GDM1 (cell line): ENCODE data around the gene DNAH2.
"Not testable (repeated sequence)": the region's sequence is repeated elsewhere in the genome, so short reads cannot be mapped to it uniquely, and the experiment has no call there.

Experiments
- DNase-seq: peaks from one replicate; lab custom pipeline; 2025; lab: John Stamatoyannopoulos, UW

The DNAH2 gene

DNA sequence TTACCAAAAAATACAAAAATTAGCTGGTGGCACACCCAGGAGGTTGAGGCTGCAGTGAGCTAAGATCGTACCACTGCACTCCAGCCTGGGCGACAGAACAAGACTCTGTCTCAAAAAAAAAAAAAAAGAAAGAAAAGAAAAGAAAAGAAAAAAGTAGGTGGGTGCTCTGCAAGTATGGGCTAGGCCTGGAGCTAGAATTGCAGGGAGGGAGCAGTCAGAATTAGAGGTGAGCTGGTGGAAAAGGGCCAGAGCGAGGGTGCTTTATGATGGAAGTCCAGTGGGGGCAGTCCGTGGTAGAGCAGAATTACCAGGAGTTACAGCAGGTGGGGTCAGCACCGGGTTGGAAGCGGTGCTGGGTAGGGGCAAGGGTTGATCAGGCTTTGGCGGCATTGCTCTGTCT, 59.5 kb downstream of the DNAH2 start:
- no peak for DNase-seq

DNA sequence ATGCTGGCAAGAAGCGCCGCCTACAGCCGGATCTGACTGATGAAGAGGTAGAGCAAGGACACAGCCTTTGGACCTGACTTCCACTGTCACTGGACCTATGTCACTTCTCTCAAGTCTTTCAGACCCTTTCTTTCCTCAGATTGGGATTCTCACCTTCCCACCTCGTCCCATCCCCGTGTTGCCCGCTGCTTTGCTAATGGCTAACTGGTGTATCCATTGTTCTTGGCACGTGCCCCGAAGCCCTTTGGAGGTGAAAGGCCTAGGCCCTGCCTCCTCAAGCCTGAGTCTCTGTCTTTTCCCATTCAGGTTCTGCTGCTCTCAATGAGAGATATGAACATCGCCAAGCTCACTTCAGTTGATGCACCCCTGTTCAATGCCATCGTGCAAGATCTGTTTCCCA, 63.2 kb downstream of the DNAH2 start:
- no peak for DNase-seq

DNA sequence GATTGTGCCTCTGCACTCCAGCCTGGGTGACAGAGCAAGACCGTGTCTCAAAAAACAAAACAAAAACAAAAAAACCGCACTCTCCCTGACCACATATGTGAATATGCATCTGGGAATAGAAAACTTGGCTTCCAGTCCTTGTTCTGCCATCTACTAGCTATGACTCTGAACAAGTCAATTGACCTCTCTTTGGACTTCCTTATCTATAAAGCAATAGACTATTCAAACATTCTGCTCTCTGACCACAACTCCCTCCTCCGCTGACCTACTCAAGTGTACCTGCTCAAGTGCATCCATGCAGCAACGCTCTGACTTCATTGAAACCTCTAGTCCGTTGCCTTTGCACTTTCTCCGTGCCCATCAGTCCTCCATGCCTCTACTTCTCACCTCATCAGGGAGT, 63.9 kb downstream of the DNAH2 start:
- no peak for DNase-seq

DNA sequence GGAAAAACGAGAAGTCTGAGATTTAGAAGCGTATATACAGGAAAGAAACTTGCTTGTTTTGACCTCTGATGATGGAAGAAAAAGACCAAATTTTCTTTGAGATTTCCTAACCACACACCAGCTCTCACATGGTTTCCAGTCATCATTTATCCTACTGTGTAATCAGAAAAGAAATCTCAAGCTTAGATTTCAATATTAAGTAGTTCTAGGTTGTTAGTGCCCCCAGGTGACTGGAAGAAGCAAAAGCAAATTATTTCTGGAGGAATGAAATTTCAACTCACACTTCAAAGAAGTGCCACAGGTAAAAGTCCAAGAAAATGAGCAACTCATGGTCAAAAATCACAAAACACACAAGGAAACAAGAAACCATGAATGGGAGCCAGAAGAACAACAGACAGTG, 64.7 kb downstream of the DNAH2 start:
- no peak for DNase-seq

DNA sequence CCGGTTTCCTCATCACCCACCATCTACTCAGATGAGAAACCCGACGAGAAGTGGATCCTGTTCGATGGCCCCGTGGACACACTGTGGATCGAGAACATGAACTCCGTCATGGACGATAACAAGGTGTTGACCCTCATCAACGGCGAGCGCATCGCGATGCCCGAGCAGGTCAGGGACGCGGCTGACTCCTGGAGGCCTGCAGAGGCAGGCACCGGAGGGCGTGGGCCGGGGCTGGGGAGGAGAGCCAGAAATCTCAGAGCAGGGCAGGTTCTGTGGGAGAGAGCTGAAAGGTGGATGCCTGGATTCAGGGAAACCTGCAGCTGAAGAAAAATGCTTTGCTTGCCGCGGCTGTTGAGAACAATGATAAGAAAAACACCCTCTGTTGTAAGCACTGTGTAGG, 69.3 kb downstream of the DNAH2 start:
- DNase-seq, result no peak

DNA sequence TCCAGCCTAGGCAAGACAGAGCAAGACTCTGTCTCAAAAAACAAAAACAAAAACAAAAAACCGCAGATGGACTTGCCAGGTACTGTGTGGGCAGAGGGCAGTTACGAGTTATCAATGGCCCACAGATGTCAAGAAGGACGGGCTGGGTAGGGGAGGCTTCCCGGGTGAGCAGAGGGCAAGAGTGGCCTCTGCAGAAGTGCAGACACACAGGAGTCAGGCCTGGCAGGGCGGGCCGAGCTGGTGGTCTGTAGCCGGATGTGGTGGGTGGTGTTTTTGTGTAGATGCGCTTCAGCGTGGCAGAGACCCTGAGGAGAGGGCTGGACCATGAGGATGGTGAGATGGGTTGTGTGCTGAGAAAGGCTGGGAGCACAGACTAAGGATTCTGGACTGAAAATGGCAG, 71.6 kb downstream of the DNAH2 start:
- no peak for DNase-seq

DNA sequence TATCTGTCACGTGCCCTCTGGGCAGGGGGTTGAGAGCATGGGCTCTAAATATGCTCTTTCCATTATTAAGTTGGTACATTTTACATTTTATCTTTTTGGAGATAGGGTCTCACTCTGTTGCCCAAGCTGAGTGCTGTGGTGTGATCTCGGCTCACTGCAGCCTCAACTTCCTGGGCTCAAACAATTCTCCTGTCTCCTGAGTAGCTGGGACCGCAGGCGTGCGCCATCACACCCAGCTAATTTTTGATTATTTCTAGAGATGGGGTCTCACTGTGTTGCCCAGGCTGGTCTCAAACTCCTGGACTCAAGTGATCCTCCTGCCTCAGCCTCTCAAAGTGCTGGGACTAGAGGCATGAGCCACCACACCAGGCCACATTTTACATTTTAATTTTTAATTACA, 72.6 kb downstream of the DNAH2 start:
- no peak for DNase-seq

DNA sequence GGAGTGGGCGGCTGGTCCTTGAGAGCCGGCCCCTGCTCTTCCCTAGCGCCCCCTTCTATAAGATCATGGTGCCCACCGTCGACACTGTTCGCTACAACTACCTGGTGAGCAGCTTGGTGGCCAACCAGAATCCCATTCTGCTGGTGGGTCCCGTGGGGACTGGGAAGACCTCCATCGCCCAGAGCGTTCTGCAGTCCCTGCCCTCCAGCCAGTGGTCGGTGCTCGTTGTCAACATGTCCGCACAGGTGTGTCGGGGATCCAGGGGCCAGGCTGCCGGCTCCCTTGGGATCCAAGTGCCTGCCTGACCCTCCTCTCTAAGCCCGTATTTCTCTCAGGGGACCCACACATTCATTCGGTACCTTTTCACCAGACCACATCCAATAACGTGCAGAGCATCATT, 75.1 kb downstream of the DNAH2 start:
- no peak for DNase-seq

DNA sequence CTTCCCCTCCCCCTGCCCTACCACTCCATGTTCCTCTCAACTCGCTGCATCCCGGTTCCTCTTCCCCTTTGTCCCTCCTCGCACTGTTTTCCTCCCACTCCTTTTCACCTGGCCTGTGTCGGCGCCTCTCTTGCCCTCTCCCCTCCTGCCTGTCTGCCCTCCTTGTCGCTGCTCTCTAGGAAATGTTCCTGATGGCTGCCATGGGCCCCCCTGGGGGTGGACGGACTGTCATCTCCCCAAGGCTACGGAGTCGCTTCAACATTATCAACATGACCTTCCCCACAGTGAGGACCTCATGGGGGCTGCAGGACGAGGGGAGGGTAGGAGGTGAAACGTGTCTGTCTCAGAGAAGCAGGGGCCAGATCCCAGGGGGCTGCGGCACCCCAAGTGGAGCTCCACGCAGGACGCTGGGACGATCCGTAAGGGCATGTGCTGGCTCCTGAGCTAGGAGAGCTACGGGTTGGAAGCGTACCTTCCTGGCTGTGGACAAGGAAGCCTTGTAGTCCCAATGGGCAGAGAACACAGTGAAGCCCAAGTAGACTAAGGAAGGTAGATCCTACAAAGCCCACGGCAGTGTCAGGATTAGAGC, 76.6 kb downstream of the DNAH2 start:
- no peak for DNase-seq

DNA sequence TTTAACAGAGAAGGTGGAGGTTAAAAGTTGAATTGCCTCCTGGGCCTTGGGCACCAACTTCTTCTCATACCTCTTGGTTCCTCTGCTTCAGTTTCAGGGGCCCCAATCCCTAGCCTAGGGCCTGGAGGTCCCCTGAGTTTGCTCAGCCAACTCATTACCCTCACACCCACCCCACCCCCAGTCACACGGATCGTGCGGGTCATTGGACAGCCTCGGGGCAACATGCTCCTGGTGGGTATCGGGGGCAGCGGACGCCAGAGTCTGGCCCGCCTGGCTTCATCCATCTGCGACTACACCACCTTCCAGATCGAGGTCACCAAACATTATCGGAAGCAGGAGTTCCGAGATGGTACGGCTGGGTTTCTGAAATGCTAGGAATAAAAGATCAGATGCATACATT, 80.4 kb downstream of the DNAH2 start:
- no peak for DNase-seq

DNA sequence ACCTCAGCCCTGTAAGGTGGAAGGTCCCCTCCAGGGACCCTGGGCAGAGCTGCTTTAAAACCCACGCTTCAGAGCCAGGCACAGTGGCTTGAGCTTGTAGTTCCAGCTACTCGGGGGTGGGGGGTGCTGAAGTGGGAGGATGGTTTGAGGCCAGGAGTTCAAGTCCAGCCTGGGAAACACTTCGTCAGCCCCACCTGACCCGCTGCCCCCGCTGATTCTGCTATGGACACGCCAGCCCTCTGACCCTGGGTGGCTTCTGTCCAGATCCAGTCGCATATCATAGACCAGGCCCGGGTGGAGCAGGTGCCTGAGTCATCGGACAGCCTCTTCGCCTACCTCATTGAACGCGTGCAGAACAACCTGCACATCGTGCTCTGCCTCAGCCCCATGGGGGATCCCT, 81.3 kb downstream of the DNAH2 start:
- DNase-seq, result no peak

DNA sequence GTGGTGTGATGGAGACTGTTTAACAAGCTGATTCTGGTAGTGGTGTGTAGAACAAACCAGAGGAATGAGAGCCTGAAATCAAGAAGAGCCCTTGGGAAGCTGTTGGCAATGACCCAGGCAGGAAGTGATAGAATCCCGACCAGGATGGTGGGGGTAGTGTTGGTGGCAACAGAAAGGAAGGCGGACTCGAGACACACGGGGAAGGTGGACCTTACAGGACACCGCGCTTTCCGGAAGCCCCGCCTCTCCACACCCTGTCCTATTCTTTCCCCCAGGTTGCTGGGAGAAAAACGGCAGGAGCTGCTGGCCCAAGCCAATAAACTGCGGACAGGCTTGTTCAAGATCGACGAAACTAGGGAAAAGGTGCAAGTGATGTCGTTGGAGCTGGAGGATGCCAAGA, 86.4 kb downstream of the DNAH2 start:
- DNase-seq, result no peak

DNA sequence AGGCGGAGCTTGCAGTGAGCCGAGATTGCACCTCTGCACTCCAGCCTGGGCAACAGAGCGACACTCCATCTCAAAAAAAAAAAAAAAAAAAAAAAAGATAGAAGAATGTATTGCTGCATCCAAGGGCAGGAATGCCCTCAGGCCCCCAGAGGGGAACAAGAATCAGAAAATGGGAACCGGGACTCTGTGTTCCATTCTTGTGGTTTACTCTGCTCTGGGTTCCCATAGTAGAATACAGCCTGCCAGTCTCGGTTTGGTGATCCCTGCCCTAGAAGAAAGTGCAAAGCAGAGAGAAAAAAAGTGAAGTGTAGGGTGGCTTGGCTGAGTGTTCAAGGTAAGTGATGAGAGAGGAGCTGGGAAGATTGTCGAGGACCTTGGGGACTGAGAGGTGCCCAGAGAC, 89.0 kb downstream of the DNAH2 start:
- no peak for DNase-seq

DNA sequence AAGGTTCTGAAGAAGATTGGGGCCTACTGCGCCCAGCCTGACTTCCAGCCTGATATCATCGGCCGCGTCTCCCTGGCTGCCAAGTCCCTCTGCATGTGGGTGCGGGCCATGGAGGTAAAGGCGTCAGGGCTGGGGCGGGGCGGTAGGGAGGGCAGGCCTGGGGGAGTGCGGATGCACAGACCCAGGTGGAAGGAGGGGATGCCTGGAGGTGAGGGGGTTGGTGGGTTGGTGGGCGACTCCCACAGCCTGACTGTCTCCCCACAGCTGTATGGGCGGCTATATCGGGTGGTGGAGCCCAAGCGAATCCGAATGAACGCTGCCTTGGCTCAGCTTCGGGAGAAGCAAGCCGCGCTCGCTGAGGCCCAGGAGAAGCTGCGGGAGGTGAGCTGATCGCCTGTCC, 89.7 kb downstream of the DNAH2 start:
- no peak for DNase-seq

DNA sequence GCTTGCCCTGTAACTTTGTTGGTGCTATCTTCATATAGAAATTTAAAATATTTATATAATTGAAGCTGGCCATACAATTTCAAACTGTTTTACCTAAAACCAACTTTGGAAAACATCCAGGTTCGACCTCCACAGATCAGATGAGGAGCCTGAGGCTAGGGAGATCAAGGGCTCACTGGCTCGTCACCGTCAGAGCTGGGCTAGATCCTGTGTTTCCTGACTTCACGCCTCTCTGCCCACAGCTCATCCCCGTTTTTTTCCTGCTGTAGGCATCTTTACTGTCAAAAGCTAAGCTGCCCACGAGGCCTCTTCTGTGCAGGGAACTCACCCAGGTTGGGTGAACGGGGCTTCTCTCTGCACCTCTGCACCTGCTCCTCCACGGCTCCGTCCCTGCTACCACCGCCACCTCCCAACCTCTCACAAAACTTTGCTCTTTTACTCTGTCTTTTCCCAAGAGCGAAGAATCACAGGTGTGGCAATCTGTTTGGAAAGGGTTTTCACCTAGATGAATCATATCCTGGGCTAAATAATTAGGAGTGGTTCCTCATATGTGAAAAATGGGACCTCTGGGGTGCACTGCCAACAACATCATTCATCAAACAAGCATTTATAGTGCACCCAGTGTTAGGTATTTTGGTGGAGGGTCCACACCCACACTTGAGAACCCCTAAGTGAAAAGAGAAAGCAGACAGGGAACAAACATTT, 91.7 kb downstream of the DNAH2 start:
- DNase-seq, result no peak

DNA sequence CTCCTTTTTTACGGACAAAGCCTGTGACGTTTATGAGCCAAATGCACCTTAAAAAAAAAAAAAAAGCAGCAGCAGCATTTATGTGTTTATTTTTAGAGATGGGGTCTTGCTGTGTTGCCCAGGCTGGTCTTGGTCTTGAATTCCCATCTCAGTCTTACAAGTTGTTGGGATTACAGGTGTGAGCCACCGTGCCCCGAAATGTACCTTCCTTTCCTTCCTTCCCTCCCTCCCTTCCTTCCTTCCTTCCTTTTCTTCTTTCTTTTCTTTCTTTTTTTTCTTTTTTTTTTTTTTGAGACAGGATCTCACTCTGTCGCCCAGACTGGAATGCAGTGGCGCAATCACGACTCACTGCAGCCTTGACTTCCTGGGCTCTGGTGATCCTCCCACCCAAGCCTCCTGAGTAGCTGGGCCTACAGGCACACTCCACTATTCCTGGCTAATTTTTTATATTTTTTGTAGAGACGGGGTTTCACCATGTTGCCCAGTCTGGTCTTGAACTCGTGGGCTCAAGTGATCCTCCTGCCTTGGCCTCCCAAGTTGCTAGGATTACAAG, 92.3 kb downstream of the DNAH2 start:
- not testable (repeated sequence) for DNase-seq

DNA sequence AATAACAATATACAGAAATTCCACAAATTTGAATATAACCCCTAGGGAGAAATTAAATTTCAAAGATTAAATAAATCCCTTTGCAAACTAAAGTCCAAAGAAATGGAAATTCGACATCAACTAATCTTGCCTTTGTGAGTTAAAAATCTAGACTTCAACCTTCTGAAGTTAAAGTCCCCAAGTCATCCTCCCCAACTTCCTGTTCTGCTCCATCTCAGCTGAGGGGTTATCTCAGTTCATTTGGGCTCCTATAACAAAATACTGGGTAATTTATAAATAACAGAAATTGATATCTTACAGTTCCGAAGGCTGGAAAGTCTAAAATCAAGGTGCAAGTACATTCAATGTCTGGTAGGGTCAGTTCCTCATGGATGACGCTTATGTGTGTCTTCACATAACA, 93.7 kb downstream of the DNAH2 start:
- DNase-seq, result no peak

DNA sequence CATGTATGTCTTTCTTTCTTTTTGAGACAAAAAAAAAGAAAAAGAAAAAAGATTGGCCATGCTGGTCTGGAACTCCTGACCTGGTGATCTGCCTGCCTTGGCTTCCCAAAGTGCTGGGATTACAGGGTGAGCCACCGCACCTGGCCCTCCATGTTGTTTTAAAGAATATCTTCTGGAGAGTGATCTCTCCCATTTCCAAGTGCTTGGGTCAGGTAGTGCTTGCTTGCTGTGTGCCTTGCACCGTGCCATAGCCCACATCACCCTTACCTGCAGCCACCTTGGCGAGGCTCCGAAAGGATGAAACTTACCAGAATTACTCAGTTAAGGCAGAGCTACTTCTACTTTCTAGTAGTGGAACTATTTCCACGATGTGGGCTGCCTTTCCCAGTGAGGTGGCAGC, 97.4 kb downstream of the DNAH2 start:
- no peak for DNase-seq

DNA sequence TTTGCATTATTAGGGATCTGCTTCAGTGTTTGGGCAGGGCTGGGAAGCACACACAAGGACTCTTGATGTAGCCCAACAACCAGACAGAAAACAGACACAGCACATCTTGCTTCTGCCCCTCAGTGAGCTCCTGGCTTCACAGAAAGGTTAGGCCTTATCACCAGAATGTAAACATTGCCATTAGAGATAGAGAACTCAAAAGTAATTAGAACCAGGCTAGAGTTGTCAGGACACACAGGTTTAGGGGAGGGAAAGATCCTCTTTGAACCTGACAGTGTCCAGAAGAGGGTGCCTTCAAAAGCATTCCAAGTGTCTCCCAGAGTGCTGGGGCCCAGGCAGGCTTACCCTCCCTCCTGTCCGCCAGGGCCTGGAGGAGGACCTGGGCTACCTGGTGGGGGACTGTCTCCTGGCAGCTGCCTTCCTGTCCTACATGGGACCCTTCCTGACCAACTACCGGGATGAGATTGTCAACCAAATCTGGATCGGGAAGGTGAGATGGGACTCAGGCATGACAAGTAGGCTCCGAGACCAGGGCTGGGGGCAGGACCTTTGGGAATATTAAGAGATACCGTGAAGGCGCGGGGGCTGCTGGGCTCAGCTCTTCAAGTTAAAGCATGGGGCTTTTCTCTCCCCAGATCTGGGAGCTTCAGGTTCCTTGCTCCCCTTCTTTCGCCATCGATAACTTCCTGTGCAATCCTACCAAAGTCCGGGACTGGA, 99.5 kb downstream of the DNAH2 start:
- DNase-seq, result no peak

DNA sequence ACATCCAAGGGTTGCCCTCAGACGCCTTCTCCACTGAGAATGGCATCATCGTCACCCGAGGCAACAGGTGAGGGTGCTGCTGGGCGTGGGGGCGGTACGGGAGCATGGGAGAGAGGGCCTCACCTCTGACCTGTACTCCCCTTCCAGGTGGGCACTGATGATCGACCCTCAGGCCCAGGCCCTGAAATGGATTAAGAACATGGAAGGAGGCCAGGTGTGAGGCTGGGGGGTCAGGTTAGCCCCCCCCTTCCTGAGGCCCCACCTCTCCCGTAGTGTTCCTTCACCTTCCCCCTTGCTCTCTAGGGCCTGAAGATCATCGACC, 100.1 kb downstream of the DNAH2 start:
- no peak for DNase-seq

DNA sequence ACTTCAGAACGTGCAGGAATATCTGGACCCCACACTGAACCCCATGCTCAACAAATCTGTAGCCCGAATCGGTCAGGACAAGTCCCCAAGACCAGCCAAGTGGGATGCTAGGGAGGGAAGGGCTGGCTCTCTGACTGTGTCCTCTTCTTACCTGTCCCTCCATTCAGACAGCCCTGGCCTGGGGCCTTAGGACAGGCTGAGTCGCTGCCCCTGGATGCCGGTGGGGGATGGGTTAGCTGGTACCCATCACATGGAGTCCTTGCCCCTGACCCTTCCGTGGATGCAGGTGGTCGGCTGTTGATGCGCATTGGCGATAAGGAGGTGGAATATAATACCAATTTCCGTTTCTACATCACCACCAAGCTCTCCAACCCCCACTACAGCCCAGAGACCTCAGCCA, 100.5 kb downstream of the DNAH2 start:
- DNase-seq, result no peak

DNA sequence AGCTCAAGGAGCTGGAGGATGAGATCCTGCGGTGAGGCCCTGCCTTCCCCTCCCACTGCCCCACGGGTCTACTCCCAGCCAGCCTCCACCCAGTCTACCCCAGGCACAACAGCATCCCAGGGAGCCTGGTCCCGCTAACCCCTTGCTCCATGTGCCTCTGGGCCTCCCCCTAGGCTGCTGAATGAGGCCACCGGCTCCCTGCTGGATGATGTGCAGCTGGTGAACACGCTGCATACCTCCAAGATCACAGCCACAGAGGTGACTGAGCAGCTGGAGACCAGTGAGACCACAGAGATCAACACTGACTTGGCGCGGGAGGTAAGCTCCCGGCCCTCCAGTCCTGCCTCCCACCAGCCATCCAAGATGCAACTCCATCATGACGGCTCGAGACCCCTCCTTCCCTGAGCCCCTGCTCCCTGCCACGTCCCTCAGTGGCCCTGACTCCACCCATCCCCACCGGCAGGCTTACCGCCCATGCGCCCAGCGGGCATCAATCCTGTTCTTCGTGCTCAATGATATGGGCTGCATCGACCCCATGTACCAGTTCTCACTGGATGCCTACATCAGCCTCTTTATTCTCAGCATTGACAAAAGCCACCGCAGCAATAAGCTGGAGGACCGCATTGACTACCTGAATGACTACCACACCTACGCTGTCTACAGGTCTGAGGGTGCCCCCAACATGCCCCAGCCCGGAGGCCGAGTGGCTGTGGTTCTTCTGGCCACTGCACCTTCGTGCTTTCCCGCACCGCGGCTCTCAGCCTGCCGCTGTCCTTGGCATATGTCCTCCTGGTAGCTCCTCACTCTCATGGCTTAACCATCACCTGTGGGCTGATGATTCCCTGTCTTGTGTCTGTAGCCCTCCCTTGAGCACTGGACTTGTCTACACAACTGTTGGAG, 101.5 kb downstream of the DNAH2 start:
- DNase-seq, result no peak
